ENCODE data around the gene CHML.

DNA sequence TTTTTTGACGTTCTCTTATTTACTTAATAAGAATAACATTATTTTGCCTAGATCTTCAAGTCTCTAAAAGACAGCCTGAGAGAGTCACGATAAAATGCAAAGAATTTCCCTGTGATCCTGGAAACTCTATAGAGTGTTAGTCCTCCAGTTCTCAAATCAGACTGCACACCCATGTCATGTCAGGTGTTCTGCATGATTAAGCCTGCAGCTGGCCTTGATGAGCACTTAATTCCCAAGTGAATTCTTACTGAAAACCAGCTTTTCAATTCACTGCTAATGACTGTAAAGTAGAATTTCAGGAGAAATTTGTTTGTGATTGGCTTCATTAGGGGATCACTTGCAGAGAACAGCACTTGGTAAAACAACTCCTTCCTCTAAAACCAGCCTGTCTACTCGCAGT is 41.9 kb downstream of the CHML start:
- TF ChIP-seq CTCF (conservative IDR thresholded peaks at IDR 0.05 in 1 of 2, IDR thresholded peaks at IDR 0.05 in 1 of 2; ENCODE audit: extremely low read depth in 1 of 2, insufficient read depth in 1 of 2, low read depth in 1 of 2, low read length in 2 of 2) (no peak), EZH2 (IDR thresholded peaks at IDR 0.05; ENCODE audit: borderline replicate concordance, low read length) (no peak)
